Kidney (tissue), 14 donors: Measurements from ENCODE around the gene PLXNC1. TPM values are rescaled to one million over a fixed set of nuclear protein-coding genes. Genes with fewer than 3 reads are reported as not detected.

ENCODE experiments used
- DNase-seq, 5 donors: peaks; one replicate each; pipeline ENCODE4 v3.0.0-alpha.2; 2013 to 2020
- FAIRE-seq: peaks from 2 replicates; lab custom pipeline; 2012; peaks lifted over from hg19 to GRCh38; lab: Jason Lieb, UNC
- H3K27ac ChIP-seq, 2 donors: one replicate each; pipeline ENCODE4 v1.7.0; 2013; ENCODE audit warnings: low read depth in 2 of 2, low read length in 2 of 2, inconsistent platforms in 1 of 2
- H3K27me3 ChIP-seq: one replicate; pipeline ENCODE4 v1.7.1; 2013; ENCODE audit warnings: low read length, inconsistent platforms; ENCODE audit not compliant: control insufficient read depth, insufficient read depth
- H3K36me3 ChIP-seq, 3 donors: one replicate each; pipeline versions ENCODE4 v1.7.0 to v1.7.1; 2013; ENCODE audit warnings: low read length in 3 of 3, control low read depth in 1 of 3, inconsistent platforms in 1 of 3; ENCODE audit not compliant: insufficient read depth in 3 of 3, control insufficient read depth in 2 of 3
- H3K4me1 ChIP-seq, 3 donors: one replicate each; pipeline versions ENCODE4 v1.7.0 to v1.7.1; 2013; ENCODE audit warnings: low read length in 3 of 3, inconsistent platforms in 1 of 3, low read depth in 1 of 3; ENCODE audit not compliant: control insufficient read depth in 2 of 3, insufficient read depth in 2 of 3
- H3K4me3 ChIP-seq, 3 donors: one replicate each; pipeline versions ENCODE4 v1.7.0 to v1.8.1; 2013; ENCODE audit warnings: low read length in 3 of 3, control low read depth in 1 of 3, inconsistent platforms in 1 of 3
- H3K9ac ChIP-seq, 3 donors: one replicate each; pipeline versions ENCODE4 v1.7.0 to v1.7.1; 2013; ENCODE audit warnings: low read length in 3 of 3, control low read depth in 1 of 3, inconsistent platforms in 1 of 3
- H3K9me3 ChIP-seq, 3 donors: one replicate each; pipeline versions ENCODE4 v1.7.0 to v1.7.1; 2013; ENCODE audit warnings: low read length in 3 of 3, control low read depth in 1 of 3, inconsistent platforms in 1 of 3; ENCODE audit not compliant: control insufficient read depth in 2 of 3, insufficient read depth in 1 of 3
- intact Hi-C: fragments of 100-400 bp; cut with DNase I; formaldehyde crosslinking; loops from one replicate; pipeline ENCODE4 v1.11.1; 2022
- polyA plus RNA-seq: library from polyadenylated mRNA; stranded (reverse); fragments of 350-450 nt; fragmentation: Illumina TruSeq; extraction: RNeasy Lipid Tissue Mini Kit (QIAGEN cat#74804); gene quantifications from one replicate; pipeline ENCODE4 v1.2.3, GENCODE V29; 2014; ENCODE audit warnings: low read depth, low replicate concordance; ENCODE audit not compliant: insufficient read depth
- total RNA-seq: library from RNA; stranded (reverse); fragmentation: NEBNext Ultra II Directional; extraction: Animal tissue kit (Norgen Biotek cat#: 25700); gene quantifications from one replicate; pipeline ENCODE4 v1.2.1, GENCODE V29; 2021
- TF ChIP-seq, protein P1 (sequence below): IDR thresholded peaks from 3 replicates; pipeline ENCODE4 v1.5.1; 2012; ENCODE audit warnings: mild to moderate bottlenecking, moderate library complexity, borderline replicate concordance; ENCODE audit not compliant: insufficient read depth; ENCODE audit errors: extremely low read depth
- donor health status: control.
- donor health status: control.
- donor health status: control.
- donor health status: control.
- donor health status: control.
- donor health status: DM: yes; HTN: yes; CAD: no.
- donor health status: Normal renal cell carcinoma (clear cell type).

PLXNC1 gene
- total and polyA plus RNA-seq, 2 donors from 2014 or later, result 1.8 to 11.6 TPM

GRCh38 chr12:94157981-94158411 is 9.6 kb downstream of the PLXNC1 start:
- intact Hi-C loops, result no loop called here
- Histone ChIP-seq H3K27me3 (no peaks in the 10 kb centered on the region), H3K27ac (no peak overlapping the region), H3K9ac (no peak overlapping the region), H3K36me3 (no peaks in the 10 kb centered on the region), H3K4me3 (no peak overlapping the region), H3K9me3 (no peaks in the 10 kb centered on the region), H3K4me1 (no peaks in the 10 kb centered on the region)
- TF ChIP-seq, protein P1, sequence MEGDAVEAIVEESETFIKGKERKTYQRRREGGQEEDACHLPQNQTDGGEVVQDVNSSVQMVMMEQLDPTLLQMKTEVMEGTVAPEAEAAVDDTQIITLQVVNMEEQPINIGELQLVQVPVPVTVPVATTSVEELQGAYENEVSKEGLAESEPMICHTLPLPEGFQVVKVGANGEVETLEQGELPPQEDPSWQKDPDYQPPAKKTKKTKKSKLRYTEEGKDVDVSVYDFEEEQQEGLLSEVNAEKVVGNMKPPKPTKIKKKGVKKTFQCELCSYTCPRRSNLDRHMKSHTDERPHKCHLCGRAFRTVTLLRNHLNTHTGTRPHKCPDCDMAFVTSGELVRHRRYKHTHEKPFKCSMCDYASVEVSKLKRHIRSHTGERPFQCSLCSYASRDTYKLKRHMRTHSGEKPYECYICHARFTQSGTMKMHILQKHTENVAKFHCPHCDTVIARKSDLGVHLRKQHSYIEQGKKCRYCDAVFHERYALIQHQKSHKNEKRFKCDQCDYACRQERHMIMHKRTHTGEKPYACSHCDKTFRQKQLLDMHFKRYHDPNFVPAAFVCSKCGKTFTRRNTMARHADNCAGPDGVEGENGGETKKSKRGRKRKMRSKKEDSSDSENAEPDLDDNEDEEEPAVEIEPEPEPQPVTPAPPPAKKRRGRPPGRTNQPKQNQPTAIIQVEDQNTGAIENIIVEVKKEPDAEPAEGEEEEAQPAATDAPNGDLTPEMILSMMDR, result no peak
- DNase-seq, result no peak
- FAIRE-seq, result no peak

GRCh38 chr12:94158666-94159065 is 10.3 kb downstream of the PLXNC1 start:
- TF ChIP-seq, protein P1, result no peak
- FAIRE-seq (no peak), DNase-seq (peak in 1 of 5 donors; percentile 46)
- Histone ChIP-seq H3K27me3 (no peaks in the 10 kb centered on the region), H3K4me1 (no peaks in the 10 kb centered on the region), H3K9me3 (no peaks in the 10 kb centered on the region), H3K9ac (no peak overlapping the region), H3K4me3 (no peak overlapping the region), H3K36me3 (no peaks in the 10 kb centered on the region), H3K27ac (no peak overlapping the region)
- intact Hi-C loops, result no loop called here

- FAIRE-seq (no peak), DNase-seq (no peak)
- H3K4me3 ChIP-seq, result no peak overlapping the region
- TF ChIP-seq, protein P1, result no peak
- H3K4me1 ChIP-seq, result no peaks in the 10 kb centered on the region
- intact Hi-C loops, result no loop called here
- H3K27me3 ChIP-seq, result no peaks in the 10 kb centered on the region
- H3K9ac ChIP-seq, result no peak overlapping the region
- H3K9me3 ChIP-seq, result no peaks in the 10 kb centered on the region
- H3K27ac ChIP-seq, result no peak overlapping the region
- H3K36me3 ChIP-seq, result no peaks in the 10 kb centered on the region
These were observed 13.7 kb downstream of the PLXNC1 start for GRCh38 chr12:94162108-94162507.

- H3K4me1 ChIP-seq, result no peaks in the 10 kb centered on the region
- TF ChIP-seq, protein P1, result no peak
- intact Hi-C loops, result no loop called here
- FAIRE-seq (no peak), DNase-seq (no peak)
- no peaks in the 10 kb centered on the region for H3K27me3 ChIP-seq
- H3K36me3 ChIP-seq, result no peaks in the 10 kb centered on the region
- no peak overlapping the region for H3K9ac ChIP-seq
- H3K27ac ChIP-seq, result no peak overlapping the region
- H3K4me3 ChIP-seq, result no peak overlapping the region
- no peaks in the 10 kb centered on the region for H3K9me3 ChIP-seq
These were observed 15.5 kb downstream of the PLXNC1 start for GRCh38 chr12:94163850-94164249.
